ENCODE results near the gene LPIN3. TPM values are rescaled to one million over a fixed set of nuclear protein-coding genes. Genes with fewer than 3 reads are reported as not detected.
"Not testable (repeated sequence)": the region's sequence is repeated elsewhere in the genome, so short reads cannot be mapped to it uniquely, and the experiment has no call there.

Gene LPIN3
- polyA plus RNA-seq, 2 donors, result 26.4 to 84.1 TPM

DNA sequence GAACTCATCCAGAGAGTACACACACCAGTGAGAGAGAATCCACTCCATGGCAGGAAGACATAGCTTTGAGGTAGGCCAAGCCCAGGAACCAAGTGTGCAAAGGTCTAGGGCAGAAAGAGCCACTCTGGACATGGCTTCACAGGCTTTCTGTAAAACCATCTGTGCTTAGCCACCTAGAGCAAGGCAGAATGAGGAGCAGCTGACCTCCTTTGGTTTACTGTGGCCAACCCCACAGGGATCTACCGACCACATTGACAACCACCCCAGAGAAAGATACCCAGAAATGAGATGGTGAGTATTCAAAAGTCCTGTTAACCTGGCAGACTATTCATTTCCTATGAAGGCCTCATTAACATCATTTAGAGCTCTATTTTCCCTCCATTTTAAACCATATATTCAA lies 33.6 kb upstream of the LPIN3 start:
- H3K9me3 ChIP-seq (ENCODE audit: control insufficient read depth in 2 of 2, insufficient read depth in 1 of 2, low read depth in 1 of 2, low read length in 1 of 2), result no peaks in the 10 kb centered on the region
- peaks cover 0 to 7% of the 10 kb centered on the region in 2 donors for H3K4me1 ChIP-seq (ENCODE audit: control insufficient read depth in 2 of 2, insufficient read depth in 2 of 2, low read length in 1 of 2)
- H3K27ac ChIP-seq (ENCODE audit: low read depth in 2 of 2, low read length in 1 of 2), result no peak overlapping the region
- 97 to 100% methylated on average over 1 of the region's 1 CpG for WGBS, 2 donors
- no peaks in the 10 kb centered on the region for H3K36me3 ChIP-seq (ENCODE audit: control insufficient read depth in 2 of 2, insufficient read depth in 2 of 2, low read length in 1 of 2)
- no peak overlapping the region for H3K4me3 ChIP-seq (ENCODE audit: low read depth in 1 of 2, low read length in 2 of 2)
- no peaks in the 10 kb centered on the region for H3K27me3 ChIP-seq (ENCODE audit: control insufficient read depth in 1 of 2, insufficient read depth in 2 of 2, low read length in 2 of 2)

GRCh38 chr20:41308290-41308711 lies 32.3 kb upstream of the LPIN3 start:
- Histone ChIP-seq H3K4me3 (ENCODE audit: low read depth in 1 of 2, low read length in 2 of 2) (no peak overlapping the region), H3K27me3 (ENCODE audit: control insufficient read depth in 1 of 2, insufficient read depth in 2 of 2, low read length in 2 of 2) (no peaks in the 10 kb centered on the region), H3K9me3 (ENCODE audit: control insufficient read depth in 2 of 2, insufficient read depth in 1 of 2, low read depth in 1 of 2, low read length in 1 of 2) (no peaks in the 10 kb centered on the region), H3K4me1 (ENCODE audit: control insufficient read depth in 2 of 2, insufficient read depth in 2 of 2, low read length in 1 of 2) (peaks cover 0 to 7% of the 10 kb centered on the region in 2 donors), H3K36me3 (ENCODE audit: control insufficient read depth in 2 of 2, insufficient read depth in 2 of 2, low read length in 1 of 2) (no peaks in the 10 kb centered on the region), H3K27ac (ENCODE audit: low read depth in 2 of 2, low read length in 1 of 2) (no peak overlapping the region)
- WGBS, 2 donors, result 28 to 41% methylated on average over 1 of the region's 1 CpG

- no peaks in the 10 kb centered on the region for H3K9me3 ChIP-seq (ENCODE audit: control insufficient read depth in 2 of 2, insufficient read depth in 1 of 2, low read depth in 1 of 2, low read length in 1 of 2)
- H3K4me3 ChIP-seq (ENCODE audit: low read depth in 1 of 2, low read length in 2 of 2), result no peak overlapping the region
- no peaks in the 10 kb centered on the region for H3K27me3 ChIP-seq (ENCODE audit: control insufficient read depth in 1 of 2, insufficient read depth in 2 of 2, low read length in 2 of 2)
- peaks cover 0 to 7% of the 10 kb centered on the region in 2 donors for H3K4me1 ChIP-seq (ENCODE audit: control insufficient read depth in 2 of 2, insufficient read depth in 2 of 2, low read length in 1 of 2)
- WGBS, 2 donors, result 50 to 61% methylated on average over 3 of the region's 3 CpGs
- H3K27ac ChIP-seq (ENCODE audit: low read depth in 2 of 2, low read length in 1 of 2), result no peak overlapping the region
- H3K36me3 ChIP-seq (ENCODE audit: control insufficient read depth in 2 of 2, insufficient read depth in 2 of 2, low read length in 1 of 2), result no peaks in the 10 kb centered on the region
These were observed 31.8 kb upstream of the LPIN3 start for GRCh38 chr20:41308726-41309413.

DNA sequence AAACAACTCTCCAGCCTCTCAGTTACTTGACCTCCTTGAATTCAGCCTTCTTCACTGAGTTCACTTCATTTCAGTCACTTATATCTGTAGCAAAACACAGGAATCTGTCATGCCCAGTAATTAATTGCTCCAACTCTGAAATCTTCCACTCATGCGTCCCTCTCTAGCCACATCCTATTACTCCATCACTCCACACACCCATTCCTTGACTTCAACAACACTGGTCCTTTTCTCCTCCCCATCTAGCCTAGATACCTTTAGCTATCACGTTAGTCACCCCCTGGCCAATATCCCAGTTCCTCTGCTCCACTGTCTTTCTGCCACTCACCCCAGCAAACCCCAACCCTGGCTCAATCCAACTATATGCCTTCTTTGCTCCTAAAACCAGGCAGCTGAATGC lies 30.8 kb upstream of the LPIN3 start:
- 57 to 58% methylated on average over 2 of the region's 2 CpGs for WGBS, 2 donors
- no peak overlapping the region for H3K4me3 ChIP-seq (ENCODE audit: low read depth in 1 of 2, low read length in 2 of 2)
- no peaks in the 10 kb centered on the region for H3K9me3 ChIP-seq (ENCODE audit: control insufficient read depth in 2 of 2, insufficient read depth in 1 of 2, low read depth in 1 of 2, low read length in 1 of 2)
- no peaks in the 10 kb centered on the region for H3K36me3 ChIP-seq (ENCODE audit: control insufficient read depth in 2 of 2, insufficient read depth in 2 of 2, low read length in 1 of 2)
- H3K27ac ChIP-seq (ENCODE audit: low read depth in 2 of 2, low read length in 1 of 2), result no peak overlapping the region
- no peaks in the 10 kb centered on the region for H3K27me3 ChIP-seq (ENCODE audit: control insufficient read depth in 1 of 2, insufficient read depth in 2 of 2, low read length in 2 of 2)
- H3K4me1 ChIP-seq (ENCODE audit: control insufficient read depth in 2 of 2, insufficient read depth in 2 of 2, low read length in 1 of 2), result peaks cover 0 to 7% of the 10 kb centered on the region in 2 donors

DNA sequence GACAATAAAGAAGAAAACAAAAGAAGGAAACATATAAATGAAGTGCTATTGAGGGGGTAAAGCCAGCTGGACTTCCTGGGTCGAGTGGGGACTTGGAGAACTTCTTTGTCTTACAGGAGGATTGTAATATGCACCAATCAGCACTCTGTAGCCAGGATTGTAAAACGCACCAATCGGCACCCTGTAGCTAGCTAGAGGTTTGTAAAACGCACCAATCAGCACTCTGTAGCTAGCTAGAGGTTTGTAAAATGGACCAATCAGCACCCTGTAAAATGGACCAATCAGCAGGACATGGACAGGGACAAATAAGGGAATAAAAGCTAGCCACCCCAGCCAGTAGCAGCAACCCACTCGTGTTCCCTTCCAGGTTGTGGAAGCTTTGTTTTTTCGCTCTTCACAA lies 28.6 kb upstream of the LPIN3 start:
- not testable (repeated sequence) for H3K36me3 ChIP-seq (ENCODE audit: control insufficient read depth in 2 of 2, insufficient read depth in 2 of 2, low read length in 1 of 2); H3K4me1 ChIP-seq (ENCODE audit: control insufficient read depth in 2 of 2, insufficient read depth in 2 of 2, low read length in 1 of 2)
- 93% methylated on average over 6 of the region's 6 CpGs for WGBS, 2 donors

DNA sequence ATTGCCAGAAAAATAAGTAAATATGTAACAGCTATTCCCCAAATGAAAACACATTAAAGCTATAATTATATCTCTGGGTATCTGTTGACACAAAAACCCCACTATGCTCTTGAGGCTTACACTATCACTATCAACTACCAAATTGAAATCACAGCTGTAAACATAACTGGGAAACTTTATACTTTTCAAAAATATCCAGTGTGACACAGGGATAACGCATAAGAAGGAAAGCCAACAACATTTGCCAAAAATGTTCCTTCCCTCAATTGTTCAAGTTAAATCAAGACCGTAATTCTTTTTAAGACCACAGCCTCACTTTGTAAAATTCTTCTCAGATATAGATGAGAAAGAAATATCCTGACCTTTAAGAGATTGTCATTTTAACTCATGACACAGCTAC lies 26.2 kb upstream of the LPIN3 start:
- no peak overlapping the region for H3K4me3 ChIP-seq (ENCODE audit: low read depth in 1 of 2, low read length in 2 of 2)
- no peaks in the 10 kb centered on the region for H3K9me3 ChIP-seq (ENCODE audit: control insufficient read depth in 2 of 2, insufficient read depth in 1 of 2, low read depth in 1 of 2, low read length in 1 of 2)
- WGBS, 2 donors, result 71 to 82% methylated on average over 2 of the region's 2 CpGs
- no peak overlapping the region for H3K27ac ChIP-seq (ENCODE audit: low read depth in 2 of 2, low read length in 1 of 2)
- H3K4me1 ChIP-seq (ENCODE audit: control insufficient read depth in 2 of 2, insufficient read depth in 2 of 2, low read length in 1 of 2), result peaks cover 2 to 8% of the 10 kb centered on the region in 2 donors
- no peaks in the 10 kb centered on the region for H3K27me3 ChIP-seq (ENCODE audit: control insufficient read depth in 1 of 2, insufficient read depth in 2 of 2, low read length in 2 of 2)
- H3K36me3 ChIP-seq (ENCODE audit: control insufficient read depth in 2 of 2, insufficient read depth in 2 of 2, low read length in 1 of 2), result no peaks in the 10 kb centered on the region

More for the DNA sequence above, 28.6 kb upstream of the LPIN3 start:
- not testable (repeated sequence) for H3K9me3 ChIP-seq (ENCODE audit: control insufficient read depth in 2 of 2, insufficient read depth in 1 of 2, low read depth in 1 of 2, low read length in 1 of 2); H3K27me3 ChIP-seq (ENCODE audit: control insufficient read depth in 1 of 2, insufficient read depth in 2 of 2, low read length in 2 of 2); H3K4me3 ChIP-seq (ENCODE audit: low read depth in 1 of 2, low read length in 2 of 2); H3K27ac ChIP-seq (ENCODE audit: low read depth in 2 of 2, low read length in 1 of 2)

GRCh38 chr20:41316051-41316450 lies 24.6 kb upstream of the LPIN3 start:
- Histone ChIP-seq H3K27ac (ENCODE audit: low read depth in 2 of 2, low read length in 1 of 2) (no peak overlapping the region), H3K4me3 (ENCODE audit: low read depth in 1 of 2, low read length in 2 of 2) (peak overlapping the region in 1 of 2 donors; percentile 72), H3K36me3 (ENCODE audit: control insufficient read depth in 2 of 2, insufficient read depth in 2 of 2, low read length in 1 of 2) (no peaks in the 10 kb centered on the region), H3K27me3 (ENCODE audit: control insufficient read depth in 1 of 2, insufficient read depth in 2 of 2, low read length in 2 of 2) (no peaks in the 10 kb centered on the region), H3K4me1 (ENCODE audit: control insufficient read depth in 2 of 2, insufficient read depth in 2 of 2, low read length in 1 of 2) (peaks cover 2 to 4% of the 10 kb centered on the region in 2 donors), H3K9me3 (ENCODE audit: control insufficient read depth in 2 of 2, insufficient read depth in 1 of 2, low read depth in 1 of 2, low read length in 1 of 2) (no peaks in the 10 kb centered on the region)
- 62 to 72% methylated on average over 6 of the region's 6 CpGs for WGBS, 2 donors

GRCh38 chr20:41316602-41317545 lies 23.7 kb upstream of the LPIN3 start:
- Histone ChIP-seq H3K27ac (ENCODE audit: low read depth in 2 of 2, low read length in 1 of 2) (peak overlapping the region; percentile 72 to 92), H3K9me3 (ENCODE audit: control insufficient read depth in 2 of 2, insufficient read depth in 1 of 2, low read depth in 1 of 2, low read length in 1 of 2) (no peaks in the 10 kb centered on the region), H3K4me1 (ENCODE audit: control insufficient read depth in 2 of 2, insufficient read depth in 2 of 2, low read length in 1 of 2) (peaks cover 2 to 4% of the 10 kb centered on the region in 2 donors), H3K27me3 (ENCODE audit: control insufficient read depth in 1 of 2, insufficient read depth in 2 of 2, low read length in 2 of 2) (no peaks in the 10 kb centered on the region), H3K36me3 (ENCODE audit: control insufficient read depth in 2 of 2, insufficient read depth in 2 of 2, low read length in 1 of 2) (no peaks in the 10 kb centered on the region), H3K4me3 (ENCODE audit: low read depth in 1 of 2, low read length in 2 of 2) (peak overlapping the region; percentile 72 to 91)
- 2 to 3% methylated on average over 53 to 66 of the region's 66 CpGs for WGBS, 2 donors

DNA sequence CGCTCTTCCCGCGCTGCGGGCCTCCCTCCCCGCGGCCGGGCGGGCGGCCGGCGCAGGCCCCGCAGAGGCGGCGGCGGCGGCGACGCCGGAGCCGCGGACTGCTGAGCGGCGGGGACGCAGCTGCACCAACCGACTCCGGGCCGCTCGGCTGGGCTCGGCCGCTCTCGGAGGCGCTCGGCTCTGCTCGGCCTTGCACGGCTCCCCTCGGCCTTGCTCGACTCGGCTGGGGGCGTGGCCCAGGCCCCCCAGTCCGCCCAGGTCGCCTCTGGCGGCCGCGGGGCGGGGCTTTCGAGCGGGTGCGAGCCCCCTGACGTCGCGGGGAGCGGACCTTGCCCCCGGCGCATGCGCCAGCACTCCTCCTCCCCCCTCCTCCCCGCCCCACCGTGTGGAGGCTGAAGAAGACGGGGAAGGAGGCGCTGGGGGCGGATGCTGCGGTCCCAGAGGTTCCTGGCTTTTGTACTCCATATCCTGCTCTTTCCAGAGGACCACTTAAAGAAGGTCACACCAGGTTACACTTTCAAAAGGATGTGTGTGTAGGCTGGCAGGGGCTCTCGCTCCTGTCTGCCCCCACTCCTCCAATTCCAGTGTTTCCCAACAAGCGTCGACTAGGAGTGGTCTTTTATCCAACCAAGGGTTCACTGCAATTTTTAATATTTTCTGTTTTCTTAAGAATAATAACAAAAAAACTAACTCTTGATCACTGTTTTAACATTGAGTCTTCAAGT lies 22.9 kb upstream of the LPIN3 start, which contains the start of gene ZHX3:
Gene ZHX3 (minus strand): TSS at position 186 of the 725 bp plus-strand sequence. CDS start 112,815 bp downstream, outside the sequence.
- no peaks in the 10 kb centered on the region for H3K36me3 ChIP-seq (ENCODE audit: control insufficient read depth in 2 of 2, insufficient read depth in 2 of 2, low read length in 1 of 2)
- H3K9me3 ChIP-seq (ENCODE audit: control insufficient read depth in 2 of 2, insufficient read depth in 1 of 2, low read depth in 1 of 2, low read length in 1 of 2), result no peaks in the 10 kb centered on the region
- H3K4me3 ChIP-seq (ENCODE audit: low read depth in 1 of 2, low read length in 2 of 2), result peak within 1 kb of the TSS; percentile 72 to 91
- 0% methylated on average over 23 to 64 of the region's 64 CpGs for WGBS, 2 donors
- peak within 1 kb of the TSS; percentile 72 to 92 for H3K27ac ChIP-seq (ENCODE audit: low read depth in 2 of 2, low read length in 1 of 2)
- H3K4me1 ChIP-seq (ENCODE audit: control insufficient read depth in 2 of 2, insufficient read depth in 2 of 2, low read length in 1 of 2), result peaks cover 2 to 4% of the 10 kb centered on the region in 2 donors
- no peaks in the 10 kb centered on the region for H3K27me3 ChIP-seq (ENCODE audit: control insufficient read depth in 1 of 2, insufficient read depth in 2 of 2, low read length in 2 of 2)

Measured in esophagus (tissue), 2 donors.